Peyer's patch (tissue), 4 donors: ENCODE results near the gene ANTKMT.

ENCODE experiments used
- CTCF ChIP-seq, 6 experiments: fragments of 450-650 bp in 4 of 6; fragments of 200-600 bp in 2 of 6; sonication (generic) in 1 of 6; IDR thresholded peaks; one replicate each; pipeline ENCODE4 v1.5.1; 2017 to 2019; ENCODE audit warnings: antibody characterized with exemption in 6 of 6, mild to moderate bottlenecking in 3 of 6, moderate library complexity in 1 of 6
- POLR2A ChIP-seq, 2 donors: fragments of 450-650 bp; IDR thresholded peaks; one replicate each; pipeline ENCODE4 v1.5.1; 2017; ENCODE audit warnings: antibody characterized with exemption in 2 of 2, mild to moderate bottlenecking in 2 of 2, moderate library complexity in 2 of 2

GRCh38 chr16:680967-681745 lies 39.8 kb upstream of the ANTKMT start:
- no peak for TF ChIP-seq POLR2A (IDR thresholded peaks at IDR 0.05)
- peak in 1 of 6 experiments; percentile 2 for TF ChIP-seq CTCF (IDR thresholded peaks at IDR 0.05)
